ENCODE results near the gene TEX9.
"Not testable (repeated sequence)": the region's sequence is repeated elsewhere in the genome, so short reads cannot be mapped to it uniquely, and the experiment has no call there.

Gene TEX9

DNA sequence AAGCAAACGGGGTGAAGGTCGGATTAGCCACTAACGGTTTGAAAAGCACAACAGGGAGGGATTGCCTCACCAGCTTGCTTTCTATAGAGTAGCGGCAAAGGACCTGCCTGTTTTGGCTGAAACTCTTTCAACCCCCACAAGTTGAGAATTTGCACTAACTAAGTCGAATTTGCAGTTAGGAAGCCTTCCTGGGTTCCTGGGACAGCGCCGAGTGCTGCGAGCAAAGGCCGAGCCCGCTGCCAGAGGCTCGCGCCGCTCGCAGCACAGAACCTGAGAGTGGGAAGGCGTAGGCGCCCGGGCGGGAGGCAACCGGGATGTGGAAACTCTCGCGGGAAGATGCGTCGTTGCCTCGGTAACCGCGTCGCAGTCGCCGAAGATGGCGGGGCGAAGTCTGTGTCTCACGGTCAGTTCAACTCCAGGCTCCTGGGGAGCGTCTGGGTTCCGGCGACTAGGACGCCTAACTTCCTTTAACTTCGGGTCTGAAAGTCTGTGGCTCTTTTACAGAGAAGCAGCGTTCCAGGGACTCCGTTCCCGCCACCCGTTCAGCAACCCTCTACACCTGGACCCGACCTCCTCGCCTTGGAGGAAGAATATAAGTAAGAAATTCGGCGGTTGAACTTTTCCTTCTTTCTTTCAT is at the start of gene TEX9:
Gene TEX9 (plus strand): TSS at position 352 of the 637 bp plus-strand sequence. CDS start 25 bp downstream, at position 377.
- TF ChIP-seq ZNF274 (IDR thresholded peaks at IDR 0.05; ENCODE audit: low read depth, low read length), result no peak
- peak; percentile 39 for TF ChIP-seq YY1 (IDR thresholded peaks at IDR 0.05; ENCODE audit: insufficient read depth, insufficient read length)
- TF ChIP-seq SUZ12 (IDR thresholded peaks at IDR 0.05; ENCODE audit: extremely low read depth, insufficient read depth, insufficient read length), result no peak
- Histone ChIP-seq H3K4me1 (ENCODE audit: insufficient read depth, insufficient read length) (no peaks in the 10 kb centered on the region), H3K9ac (ENCODE audit: insufficient read length, low read depth) (peak within 1 kb of the TSS; percentile 81), H3K36me3 (ENCODE audit: insufficient read depth, insufficient read length, low read length) (no peaks in the 10 kb centered on the region), H3K27me3 (ENCODE audit: insufficient read depth, insufficient read length) (no peaks in the 10 kb centered on the region), H3K9me3 (ENCODE audit: insufficient read depth, low read length) (0 out of 2 replicates have a peak, but pooled peaks cover 3% of the 10 kb centered on the region), H3K4me3 (ENCODE audit: insufficient read length, low read depth) (peak within 1 kb of the TSS; percentile 74)
- DNase-seq (ENCODE audit: low read depth, low spot score), result peak; percentile 77

DNA sequence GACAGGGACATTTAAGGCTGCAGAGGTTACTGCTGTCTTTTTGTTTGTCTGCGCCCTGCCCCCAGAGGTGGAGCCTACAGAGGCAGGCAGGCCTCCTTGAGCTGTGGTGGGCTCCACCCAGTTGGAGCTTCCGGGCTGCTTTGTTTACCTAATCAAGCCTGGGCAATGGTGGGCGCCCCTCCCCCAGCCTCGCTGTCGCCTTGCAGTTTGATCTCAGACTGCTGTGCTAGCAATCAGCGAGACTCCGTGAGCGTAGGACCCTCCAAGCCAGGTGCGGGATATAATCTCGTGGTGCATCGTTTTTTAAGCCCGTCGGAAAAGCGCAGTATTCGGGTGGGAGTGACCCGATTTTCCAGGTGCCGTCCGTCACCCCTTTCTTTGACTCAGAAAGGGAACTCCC is 48.7 kb upstream of the TEX9 start:
- not testable (repeated sequence) for H3K36me3 ChIP-seq (ENCODE audit: insufficient read depth, insufficient read length, low read length); H3K27me3 ChIP-seq (ENCODE audit: insufficient read depth, insufficient read length); H3K9ac ChIP-seq (ENCODE audit: insufficient read length, low read depth); H3K4me1 ChIP-seq (ENCODE audit: insufficient read depth, insufficient read length); H3K4me3 ChIP-seq (ENCODE audit: insufficient read length, low read depth); DNase-seq (ENCODE audit: low read depth, low spot score)
- peaks cover 19% of the 10 kb centered on the region for H3K9me3 ChIP-seq (ENCODE audit: insufficient read depth, low read length)

DNA sequence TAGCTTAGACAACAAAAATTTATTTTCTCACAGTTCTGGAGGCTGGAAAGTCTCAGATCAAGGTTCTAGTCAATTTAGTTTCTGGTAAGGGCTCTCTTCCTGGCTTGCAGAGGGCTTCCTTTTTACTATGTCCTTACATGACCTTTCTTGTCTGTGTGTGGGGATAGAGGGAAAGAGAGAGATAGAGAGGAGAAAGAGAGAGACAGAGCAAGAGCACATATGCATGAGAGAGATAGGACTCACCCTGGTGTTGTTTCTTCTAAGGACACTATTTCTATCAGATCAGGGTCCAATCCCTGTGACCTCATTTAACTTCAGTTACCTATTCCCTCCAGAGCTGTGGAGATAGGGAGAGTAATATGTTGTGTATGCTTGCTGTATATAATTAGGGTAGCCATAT is 44.9 kb upstream of the TEX9 start:
- DNase-seq (ENCODE audit: low read depth, low spot score), result no peak
- Histone ChIP-seq H3K36me3 (ENCODE audit: insufficient read depth, insufficient read length, low read length) (no peaks in the 10 kb centered on the region), H3K4me3 (ENCODE audit: insufficient read length, low read depth) (no peak overlapping the region), H3K4me1 (ENCODE audit: insufficient read depth, insufficient read length) (no peaks in the 10 kb centered on the region), H3K9me3 (ENCODE audit: insufficient read depth, low read length) (peaks cover 19% of the 10 kb centered on the region), H3K27me3 (ENCODE audit: insufficient read depth, insufficient read length) (no peaks in the 10 kb centered on the region), H3K9ac (ENCODE audit: insufficient read length, low read depth) (no peak overlapping the region)
- no peak for TF ChIP-seq SUZ12 (IDR thresholded peaks at IDR 0.05; ENCODE audit: extremely low read depth, insufficient read depth, insufficient read length)
- TF ChIP-seq YY1 (IDR thresholded peaks at IDR 0.05; ENCODE audit: insufficient read depth, insufficient read length), result no peak
- TF ChIP-seq ZNF274 (IDR thresholded peaks at IDR 0.05; ENCODE audit: low read depth, low read length), result no peak

DNA sequence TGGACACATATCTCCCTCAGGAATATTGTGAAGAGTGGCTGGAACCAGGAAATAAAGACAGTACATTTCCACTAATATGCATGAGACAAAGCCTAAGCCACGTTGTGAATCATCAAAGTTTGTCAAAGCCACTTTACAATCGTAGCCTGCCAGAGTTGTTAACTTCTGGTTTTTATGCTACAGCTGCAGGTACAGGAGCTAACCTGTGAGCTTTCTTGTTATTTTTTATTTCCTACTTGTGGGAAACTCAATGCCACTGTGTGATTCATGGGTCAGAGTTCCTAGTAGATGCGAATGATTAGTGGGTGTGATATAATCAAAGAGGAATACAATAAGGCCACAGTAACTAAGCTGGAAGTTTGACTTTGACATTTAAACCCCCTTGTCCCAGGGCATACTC is 44.4 kb upstream of the TEX9 start:
- DNase-seq (ENCODE audit: low read depth, low spot score), result no peak
- no peaks in the 10 kb centered on the region for H3K36me3 ChIP-seq (ENCODE audit: insufficient read depth, insufficient read length, low read length)

DNA sequence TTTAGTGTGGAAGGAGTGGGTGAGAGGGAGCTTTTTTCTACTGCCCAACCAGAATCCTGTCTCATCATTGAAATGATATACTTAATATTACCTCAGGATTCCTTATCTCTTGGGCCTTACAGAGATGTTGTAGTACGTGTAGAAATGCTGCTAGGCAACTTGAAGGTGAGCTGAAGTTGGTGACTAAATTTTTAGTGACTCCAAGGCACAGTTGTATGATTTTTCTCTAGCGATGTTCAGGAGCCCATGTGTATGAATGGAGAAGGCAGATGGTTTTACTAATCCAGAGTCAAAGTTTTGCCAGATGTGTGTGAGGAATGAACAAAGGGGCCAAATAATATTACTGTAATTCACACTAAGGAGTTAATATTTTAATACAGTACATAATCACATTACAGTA is 42.8 kb upstream of the TEX9 start:
- Histone ChIP-seq H3K9ac (ENCODE audit: insufficient read length, low read depth) (no peak overlapping the region), H3K4me1 (ENCODE audit: insufficient read depth, insufficient read length) (peaks cover under 1% of the 10 kb centered on the region), H3K9me3 (ENCODE audit: insufficient read depth, low read length) (peaks cover 15% of the 10 kb centered on the region), H3K36me3 (ENCODE audit: insufficient read depth, insufficient read length, low read length) (no peaks in the 10 kb centered on the region), H3K4me3 (ENCODE audit: insufficient read length, low read depth) (no peak overlapping the region), H3K27me3 (ENCODE audit: insufficient read depth, insufficient read length) (no peaks in the 10 kb centered on the region)
- no peak for DNase-seq (ENCODE audit: low read depth, low spot score)
- TF ChIP-seq SUZ12 (IDR thresholded peaks at IDR 0.05; ENCODE audit: extremely low read depth, insufficient read depth, insufficient read length) (no peak), YY1 (IDR thresholded peaks at IDR 0.05; ENCODE audit: insufficient read depth, insufficient read length) (no peak), ZNF274 (IDR thresholded peaks at IDR 0.05; ENCODE audit: low read depth, low read length) (no peak)

More for the DNA sequence above, 44.4 kb upstream of the TEX9 start:
- Histone ChIP-seq H3K27me3 (ENCODE audit: insufficient read depth, insufficient read length) (no peaks in the 10 kb centered on the region), H3K4me1 (ENCODE audit: insufficient read depth, insufficient read length) (no peaks in the 10 kb centered on the region), H3K9ac (ENCODE audit: insufficient read length, low read depth) (no peak overlapping the region), H3K4me3 (ENCODE audit: insufficient read length, low read depth) (no peak overlapping the region), H3K9me3 (ENCODE audit: insufficient read depth, low read length) (peaks cover 19% of the 10 kb centered on the region)
- TF ChIP-seq SUZ12 (IDR thresholded peaks at IDR 0.05; ENCODE audit: extremely low read depth, insufficient read depth, insufficient read length), result no peak
- TF ChIP-seq YY1 (IDR thresholded peaks at IDR 0.05; ENCODE audit: insufficient read depth, insufficient read length), result no peak

DNA sequence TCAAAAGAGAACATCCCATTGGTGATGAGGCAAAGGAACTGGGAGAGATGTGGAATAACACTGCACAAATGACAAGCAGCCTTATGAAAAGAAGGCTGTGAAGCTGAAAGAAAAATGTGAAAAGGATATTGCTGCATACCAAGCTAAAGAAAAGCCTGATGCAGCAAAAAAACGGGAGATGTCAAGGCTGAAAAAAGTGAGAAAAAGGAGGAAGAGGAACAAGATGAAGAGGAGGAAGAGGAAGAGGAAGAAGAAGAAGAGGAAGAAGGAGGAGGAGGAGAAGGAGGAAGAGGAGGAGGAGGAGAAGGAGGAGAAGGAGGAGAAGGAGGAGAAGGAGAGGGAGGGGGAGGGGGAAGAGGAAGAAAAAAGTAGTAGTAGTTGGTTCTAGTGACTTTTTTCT is 41.8 kb upstream of the TEX9 start:
- no peak overlapping the region for H3K4me3 ChIP-seq (ENCODE audit: insufficient read length, low read depth)
- H3K4me1 ChIP-seq (ENCODE audit: insufficient read depth, insufficient read length), result peaks cover 5% of the 10 kb centered on the region
- H3K9me3 ChIP-seq (ENCODE audit: insufficient read depth, low read length), result peaks cover 5% of the 10 kb centered on the region; the same call in 1 of the 2 replicates
- no peak for DNase-seq (ENCODE audit: low read depth, low spot score)
- no peak overlapping the region for H3K9ac ChIP-seq (ENCODE audit: insufficient read length, low read depth)
- H3K36me3 ChIP-seq (ENCODE audit: insufficient read depth, insufficient read length, low read length), result no peaks in the 10 kb centered on the region
- H3K27me3 ChIP-seq (ENCODE audit: insufficient read depth, insufficient read length), result no peaks in the 10 kb centered on the region
- TF ChIP-seq YY1 (IDR thresholded peaks at IDR 0.05; ENCODE audit: insufficient read depth, insufficient read length), result no peak
- TF ChIP-seq SUZ12 (IDR thresholded peaks at IDR 0.05; ENCODE audit: extremely low read depth, insufficient read depth, insufficient read length), result no peak
- TF ChIP-seq ZNF274 (IDR thresholded peaks at IDR 0.05; ENCODE audit: low read depth, low read length), result no peak

DNA sequence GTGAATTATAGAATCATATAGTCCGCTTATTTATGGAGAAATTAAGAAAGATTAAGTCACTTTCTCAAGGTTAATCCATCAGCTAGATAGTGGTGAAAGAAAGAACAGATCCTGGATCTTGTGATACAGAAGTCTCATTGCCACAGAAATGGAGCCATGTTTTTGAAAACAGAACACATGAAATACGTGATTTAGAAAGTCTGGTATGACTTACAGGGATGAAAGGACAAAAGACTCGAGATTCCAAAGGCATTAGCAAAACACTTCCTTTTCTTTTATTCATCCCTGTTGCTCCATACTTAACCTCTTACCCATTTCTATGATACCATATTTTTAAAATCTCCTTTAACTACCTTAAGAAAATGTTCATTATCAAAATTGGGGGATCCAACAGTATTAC is 40.0 kb upstream of the TEX9 start:
- DNase-seq (ENCODE audit: low read depth, low spot score), result no peak
- Histone ChIP-seq H3K9me3 (ENCODE audit: insufficient read depth, low read length) (no peaks in the 10 kb centered on the region), H3K4me3 (ENCODE audit: insufficient read length, low read depth) (no peak overlapping the region), H3K9ac (ENCODE audit: insufficient read length, low read depth) (no peak overlapping the region), H3K4me1 (ENCODE audit: insufficient read depth, insufficient read length) (peaks cover 5% of the 10 kb centered on the region), H3K27me3 (ENCODE audit: insufficient read depth, insufficient read length) (no peaks in the 10 kb centered on the region), H3K36me3 (ENCODE audit: insufficient read depth, insufficient read length, low read length) (no peaks in the 10 kb centered on the region)
- TF ChIP-seq YY1 (IDR thresholded peaks at IDR 0.05; ENCODE audit: insufficient read depth, insufficient read length) (no peak), ZNF274 (IDR thresholded peaks at IDR 0.05; ENCODE audit: low read depth, low read length) (no peak), SUZ12 (IDR thresholded peaks at IDR 0.05; ENCODE audit: extremely low read depth, insufficient read depth, insufficient read length) (no peak)

Measured in NT2/D1 (cell line).